H1 (cell line): ENCODE data around the gene ZNF177. TPM values are rescaled to one million over a fixed set of nuclear protein-coding genes. Genes with fewer than 3 reads are reported as not detected.

Experiments
- CTCF ChIA-PET: fragments of 300-600 bp; sonication (Branson Sonifier 250); formaldehyde crosslinking; loops from one replicate; lab custom pipeline; 2021; ENCODE audit not compliant: partially characterized antibody; lab: Charles Lee
- POLR2A ChIA-PET: fragments of 300-600 bp; sonication (Branson Sonifier 250); formaldehyde crosslinking; loops from one replicate; lab custom pipeline; 2021; ENCODE audit warnings: inconsistent platforms; ENCODE audit not compliant: partially characterized antibody; lab: Charles Lee
- DNase-seq, 2 experiments: peaks; one replicate each; pipeline versions ENCODE4 v3.0.0 to v3.0.0-alpha.2; 2010 to 2022; ENCODE audit warnings: low spot score in 2 of 2, low read depth in 1 of 2, mixed read lengths in 1 of 2
- FAIRE-seq: peaks from 2 replicates; lab custom pipeline; 2011; peaks lifted over from hg19 to GRCh38; lab: Jason Lieb, UNC
- H2AFZ ChIP-seq: 2 replicates; pipeline ENCODE4 v1.8.1; 2012; ENCODE audit warnings: low read length, inconsistent platforms
- H2AK5ac ChIP-seq: 2 replicates; pipeline ENCODE4 v1.6.1; 2013; ENCODE audit warnings: low read depth, low read length
- H2BK120ac ChIP-seq: replicated peaks from 2 replicates; pipeline ENCODE3; 2013; ENCODE audit warnings: low read depth, low read length, inconsistent platforms
- H2BK12ac ChIP-seq: 2 replicates; pipeline ENCODE4 v1.6.1; 2013; ENCODE audit warnings: low read depth, low read length
- H2BK15ac ChIP-seq: 2 replicates; pipeline ENCODE4 v1.6.1; 2013; ENCODE audit warnings: low read length
- H2BK20ac ChIP-seq: 2 replicates; pipeline ENCODE4 v1.6.1; 2013; ENCODE audit warnings: low read length
- H2BK5ac ChIP-seq: 2 replicates; pipeline ENCODE4 v1.6.1; 2013; ENCODE audit warnings: low read depth, low read length
- H3K14ac ChIP-seq: 2 replicates; pipeline ENCODE4 v1.6.1; 2013; ENCODE audit warnings: inconsistent platforms; ENCODE audit not compliant: insufficient read length
- H3K18ac ChIP-seq: 2 replicates; pipeline ENCODE4 v1.6.1; 2013; ENCODE audit warnings: low read length; ENCODE audit errors: extremely low read depth
- H3K23ac ChIP-seq: 2 replicates; pipeline ENCODE4 v1.6.1; 2013; ENCODE audit warnings: inconsistent platforms; ENCODE audit not compliant: insufficient read length
- H3K23me2 ChIP-seq: 2 replicates; pipeline ENCODE4 v1.6.1; 2013; ENCODE audit warnings: low read depth, low read length
- H3K27ac ChIP-seq: 2 replicates; pipeline ENCODE4 v1.6.1; 2011; ENCODE audit warnings: low read depth, low read length, inconsistent platforms
- H3K27me3 ChIP-seq, 4 experiments: replicated peaks in 1 of 4; 1 replicate in 1 of 4; 2 replicates in 3 of 4; pipeline versions ENCODE4 v1.6.1 to v1.8.1; 2011 to 2013; ENCODE audit warnings: low read length in 3 of 4, mild to moderate bottlenecking in 3 of 4, inconsistent platforms in 2 of 4, mixed read lengths in 2 of 4, moderate library complexity in 1 of 4; ENCODE audit not compliant: control insufficient read depth in 3 of 4, insufficient read depth in 3 of 4; ENCODE audit errors: extremely low read depth in 1 of 4
- H3K36me3 ChIP-seq, 4 experiments: 2 replicates each; pipeline versions ENCODE4 v1.6.1 to v1.8.1; 2011 to 2013; ENCODE audit warnings: mild to moderate bottlenecking in 4 of 4, low read length in 3 of 4, moderate library complexity in 2 of 4, control low read depth in 1 of 4, inconsistent platforms in 1 of 4; ENCODE audit not compliant: insufficient read depth in 4 of 4, control insufficient read depth in 2 of 4
- H3K4ac ChIP-seq: replicated peaks from 2 replicates; pipeline ENCODE3; 2013; ENCODE audit warnings: low read length, low read depth, mixed read lengths, inconsistent platforms; ENCODE audit not compliant: insufficient read length
- H3K4me1 ChIP-seq, 4 experiments: replicated peaks in 1 of 4; 1 replicate in 1 of 4; 2 replicates in 3 of 4; pipeline versions ENCODE4 v1.6.1 to v1.8.1; 2011 to 2013; ENCODE audit warnings: low read length in 3 of 4, inconsistent platforms in 2 of 4, mixed read lengths in 1 of 4; ENCODE audit not compliant: insufficient read depth in 4 of 4, control insufficient read depth in 3 of 4
- H3K4me2 ChIP-seq, 2 experiments: 2 replicates each; pipeline versions ENCODE4 v1.6.1 to v1.8.1; 2011 to 2013; ENCODE audit warnings: low read depth in 2 of 2, low read length in 2 of 2, control low read depth in 1 of 2, inconsistent platforms in 1 of 2, mild to moderate bottlenecking in 1 of 2; ENCODE audit not compliant: insufficient read depth in 1 of 2
- H3K4me3 ChIP-seq, 4 experiments: fragments of 200-600, 300-600 bp in 1 of 4; sonication (generic), shearing (Covaris generic), sonication (Bioruptor Twin) in 1 of 4; 2 replicates each; pipeline versions ENCODE4 v1.5.1 to v1.8.1; 2011 to 2016; ENCODE audit warnings: low read length in 4 of 4, low read depth in 3 of 4, control low read depth in 2 of 4, inconsistent platforms in 2 of 4, mild to moderate bottlenecking in 2 of 4, mixed read lengths in 1 of 4, moderate library complexity in 1 of 4; ENCODE audit not compliant: insufficient read depth in 2 of 4; ENCODE audit errors: extremely low read depth in 1 of 4
- H3K56ac ChIP-seq: replicated peaks from 2 replicates; pipeline ENCODE3; 2013; ENCODE audit warnings: low read depth, mild to moderate bottlenecking, mixed read lengths, low read length, inconsistent platforms; ENCODE audit not compliant: insufficient read length
- H3K79me1 ChIP-seq: 2 replicates; pipeline ENCODE4 v1.6.1; 2013; ENCODE audit warnings: low read depth, low read length, control low read depth
- H3K79me2 ChIP-seq, 2 experiments: 2 replicates each; pipeline versions ENCODE4 v1.6.1 to v1.8.1; 2012 to 2013; ENCODE audit warnings: low read length in 2 of 2, mild to moderate bottlenecking in 2 of 2, inconsistent platforms in 1 of 2; ENCODE audit not compliant: insufficient read depth in 2 of 2, control insufficient read depth in 1 of 2
- H3K9ac ChIP-seq, 4 experiments: replicated peaks in 1 of 4; 1 replicate in 1 of 4; 2 replicates in 3 of 4; pipeline versions ENCODE4 v1.6.1 to v1.8.1; 2011 to 2013; ENCODE audit warnings: low read depth in 3 of 4, low read length in 3 of 4, control low read depth in 2 of 4, mild to moderate bottlenecking in 2 of 4, moderate library complexity in 2 of 4, inconsistent platforms in 1 of 4; ENCODE audit errors: extremely low read depth in 1 of 4
- H3K9me3 ChIP-seq, 2 experiments: 2 replicates each; pipeline versions ENCODE4 v1.6.1 to v1.8.1; 2012 to 2013; ENCODE audit warnings: mild to moderate bottlenecking in 2 of 2, moderate library complexity in 2 of 2, control low read depth in 1 of 2, inconsistent platforms in 1 of 2, low read depth in 1 of 2, low read length in 1 of 2, mixed read lengths in 1 of 2; ENCODE audit not compliant: insufficient read depth in 2 of 2
- H4K20me1 ChIP-seq, 2 experiments: replicated peaks in 1 of 2; 2 replicates each; pipeline versions ENCODE3 to v1.8.1; 2011 to 2013; ENCODE audit warnings: inconsistent platforms in 2 of 2, low read length in 2 of 2, mild to moderate bottlenecking in 1 of 2; ENCODE audit not compliant: insufficient read depth in 2 of 2, control insufficient read depth in 1 of 2
- H4K5ac ChIP-seq: 2 replicates; pipeline ENCODE4 v1.6.1; 2013; ENCODE audit warnings: low read length, low read depth, mixed read lengths, inconsistent platforms; ENCODE audit not compliant: insufficient read length
- H4K8ac ChIP-seq: 2 replicates; pipeline ENCODE4 v1.8.0; 2013; ENCODE audit warnings: mild to moderate bottlenecking, moderate library complexity, low read length, inconsistent platforms; ENCODE audit not compliant: insufficient read depth; ENCODE audit errors: extremely low read depth
- H4K91ac ChIP-seq: replicated peaks from 2 replicates; pipeline ENCODE3; 2013; ENCODE audit warnings: low read length, mixed read lengths, inconsistent platforms; ENCODE audit not compliant: insufficient read length
- ASH2L ChIP-seq: fragments of 200-600, 300-600 bp; sonication (generic); IDR thresholded peaks from one replicate; pipeline ENCODE4 v1.7.1; 2017; ENCODE audit warnings: low read length
- CEBPB ChIP-seq: IDR thresholded peaks from 2 replicates; pipeline ENCODE4 v1.6.1; 2012; ENCODE audit warnings: low read depth, low read length
- MAFK ChIP-seq: IDR thresholded peaks from 2 replicates; pipeline ENCODE4 v1.6.1; 2012; ENCODE audit warnings: low read depth, mild to moderate bottlenecking, improper control_type of control experiment, low read length
- NANOG ChIP-seq: IDR thresholded peaks from 2 replicates; pipeline ENCODE4 v1.6.1; 2011; ENCODE audit warnings: low read length, low read depth, mild to moderate bottlenecking, inconsistent platforms; ENCODE audit not compliant: insufficient read depth, poor library complexity, severe bottlenecking
- POLR2A ChIP-seq, 2 experiments: IDR thresholded peaks; 1 replicate in 1 of 2; 2 replicates in 1 of 2; pipeline ENCODE4 v1.6.1; 2011; ENCODE audit warnings: low read depth in 2 of 2, low read length in 2 of 2, mild to moderate bottlenecking in 2 of 2; ENCODE audit errors: control extremely low read depth in 1 of 2
- RAD21 ChIP-seq, 2 experiments: IDR thresholded peaks in 1 of 2; conservative IDR thresholded peaks in 1 of 2; 2 replicates each; pipeline ENCODE4 v1.6.1; 2011; ENCODE audit warnings: low read depth in 2 of 2, low read length in 2 of 2, improper control_type of control experiment in 1 of 2, inconsistent platforms in 1 of 2, mild to moderate bottlenecking in 1 of 2, moderate library complexity in 1 of 2
- RFX5 ChIP-seq: IDR thresholded peaks from 2 replicates; pipeline ENCODE4 v1.6.1; 2011; ENCODE audit warnings: low read depth, low read length, improper control_type of control experiment, borderline replicate concordance
- SAP30 ChIP-seq: fragments of 300-600 bp; sonication (generic); IDR thresholded peaks from 2 replicates; pipeline ENCODE4 v1.7.1; 2012; ENCODE audit warnings: low read length, moderate library complexity, mild to moderate bottlenecking, inconsistent platforms; ENCODE audit not compliant: insufficient read depth, insufficient replicate concordance
- SIN3A ChIP-seq, 2 experiments: IDR thresholded peaks in 1 of 2; conservative IDR thresholded peaks in 1 of 2; 2 replicates each; pipeline ENCODE4 v1.6.1; 2011 to 2012; ENCODE audit warnings: low read length in 2 of 2, improper control_type of control experiment in 1 of 2, low read depth in 1 of 2, mild to moderate bottlenecking in 1 of 2
- SRF ChIP-seq: IDR thresholded peaks from 2 replicates; pipeline ENCODE4 v1.6.1; 2011; ENCODE audit warnings: mild to moderate bottlenecking, low read depth, low read length, moderate library complexity
- TAF1 ChIP-seq: IDR thresholded peaks from 2 replicates; pipeline ENCODE4 v1.6.1; 2011; ENCODE audit warnings: mild to moderate bottlenecking, low read depth, low read length
- TAF7 ChIP-seq: optimal IDR thresholded peaks from 2 replicates; pipeline ENCODE3; 2011; ENCODE audit warnings: low read depth, mild to moderate bottlenecking, inconsistent platforms, low read length, moderate library complexity, borderline replicate concordance
- USF2 ChIP-seq: IDR thresholded peaks from 2 replicates; pipeline ENCODE4 v1.6.1; 2011; ENCODE audit warnings: low read length, improper control_type of control experiment
- WGBS, 2 experiments: shearing (Covaris generic) in 1 of 2; methylation state at CpG; one replicate each; pipeline versions ENCODE4 v1.1.6 to v1.1.7; 2013 to 2015; ENCODE audit warnings: low lambda C conversion rate in 2 of 2, mixed read lengths in 2 of 2, inconsistent platforms in 1 of 2, low coverage in 1 of 2, missing lambda C conversion rate in 1 of 2; ENCODE audit not compliant: insufficient replicate concordance in 2 of 2, insufficient coverage in 1 of 2, insufficient read length in 1 of 2; ENCODE audit errors: extremely low coverage in 1 of 2, missing lambda C conversion rate in 1 of 2; 5-methylcytosine and 5-hydroxymethylcytosine counted together
- polyA plus RNA-seq, 7 experiments: library from polyadenylated mRNA; depleted of rRNA in 3 of 7; stranded (reverse) in 5 of 7; unstranded in 2 of 7; fragments of >200 nt in 5 of 7; fragments of 200-250 nt in 2 of 7; gene quantifications; 1 replicate in 5 of 7; 2 replicates in 1 of 7; 4 replicates in 1 of 7; pipeline versions ENCODE4 v1.2.1 to v1.2.3, GENCODE V29; 2011 to 2013; ENCODE audit warnings: missing spikeins in 2 of 7, mixed read lengths in 2 of 7
- total RNA-seq: library from RNA; stranded (reverse); fragmentation: NEBNext Ultra II Directional; extraction: Animal tissue kit (Norgen Biotek cat#: 25700); gene quantifications from 2 replicates; pipeline ENCODE4 v1.2.1, GENCODE V29; 2021

The ZNF177 gene
- total and polyA plus RNA-seq, 2 of the 8 experiments (the other 6 are each of a cell fraction or from before 2014, with no cell fraction given): 3.1 to 5.9 TPM

GRCh38 chr19:9427941-9428340 is 65.1 kb downstream of the ZNF177 start:
- Histone ChIP-seq H3K4me2 (no peak overlapping the region), H3K14ac (no peak overlapping the region), H2AFZ (no peak overlapping the region), H3K9ac (no peak overlapping the region), H2BK15ac (no peak overlapping the region), H3K56ac (no peak overlapping the region), H2BK20ac (no peak overlapping the region), H3K4me3 (no peak overlapping the region), H3K9me3 (no peaks in the 10 kb centered on the region; a peak in 1 of 4 replicates), H3K27me3 (no peaks in the 10 kb centered on the region), H3K23me2 (no peaks in the 10 kb centered on the region), H4K5ac (no peak overlapping the region), H4K20me1 (peaks cover 0 to 5% of the 10 kb centered on the region in 2 experiments), H2BK120ac (no peak overlapping the region), H3K4me1 (no peaks in the 10 kb centered on the region), H2AK5ac (no peak overlapping the region), H3K36me3 (peaks cover 0 to 12% (median 0%) of the 10 kb centered on the region in 4 experiments; a peak in 3 of 8 replicates), H4K91ac (no peak overlapping the region), H3K27ac (no peak overlapping the region), H3K79me2 (no peaks in the 10 kb centered on the region; a peak in 1 of 4 replicates), H3K4ac (no peak overlapping the region), H3K18ac (no peak overlapping the region), H2BK12ac (no peak overlapping the region), H2BK5ac (no peak overlapping the region), H3K23ac (no peak overlapping the region), H4K8ac (no peak overlapping the region), H3K79me1 (peaks cover 3% of the 10 kb centered on the region)
- CTCF ChIA-PET: no interaction called here
- POLR2A ChIA-PET: no interaction called here
- FAIRE-seq (no peak), DNase-seq (no peak)
- 83% methylated on average over 6 of the region's 6 CpGs; no CpG with 5 or more reads in 1 of the 2 experiments for WGBS, 2 experiments
- TF ChIP-seq POLR2A (IDR thresholded peaks at IDR 0.05; ENCODE audit: control extremely low read depth in 1 of 2, low read depth in 2 of 2, low read length in 2 of 2) (no peak), NANOG (no peak), RAD21 (IDR thresholded peaks at IDR 0.05 in 1 of 2, conservative IDR thresholded peaks at IDR 0.05 in 1 of 2; ENCODE audit: low read depth in 2 of 2, low read length in 2 of 2) (no peak), CEBPB (no peak), ASH2L (no peak), SRF (no peak), MAFK (no peak), SIN3A (conservative IDR thresholded peaks at IDR 0.05 in 1 of 2, IDR thresholded peaks at IDR 0.05 in 1 of 2; ENCODE audit: low read depth in 1 of 2, low read length in 2 of 2) (no peak), USF2 (no peak), SAP30 (no peak), RFX5 (no peak), TAF1 (no peak), TAF7 (no peak)
